Stomach (tissue), 4 donors: ENCODE measurements around the gene STK33.

Experiments used
- CTCF ChIP-seq, 7 experiments: fragments of 450-650 bp in 4 of 7; fragments of 200-600 bp in 3 of 7; sonication (generic) in 3 of 7; IDR thresholded peaks; one replicate each; pipeline ENCODE4 v1.5.1; 2016 to 2019; ENCODE audit warnings: antibody characterized with exemption in 7 of 7, control low read depth in 2 of 7, mild to moderate bottlenecking in 1 of 7
- EP300 ChIP-seq: sonication (generic); formaldehyde crosslinking; IDR thresholded peaks from one replicate; pipeline ENCODE4 v1.6.1; 2017; ENCODE audit warnings: antibody characterized with exemption
- POLR2A ChIP-seq, 4 donors: fragments of 450-650 bp; IDR thresholded peaks; one replicate each; pipeline ENCODE4 v1.6.1; 2016; ENCODE audit warnings: antibody characterized with exemption in 4 of 4, control low read depth in 2 of 4, mild to moderate bottlenecking in 1 of 4, moderate library complexity in 1 of 4

GRCh38 chr11:8374716-8375115 is 219.3 kb downstream of the STK33 start:
- no peak for TF ChIP-seq CTCF (IDR thresholded peaks at IDR 0.05)
- TF ChIP-seq EP300, result no peak
- no peak for TF ChIP-seq POLR2A (IDR thresholded peaks at IDR 0.05)
